NT2/D1 (cell line): ENCODE results near the gene ABCC8.

Source experiments
- YY1 ChIP-seq: IDR thresholded peaks from 2 replicates; pipeline ENCODE4 v1.6.1; 2011; ENCODE audit not compliant: insufficient read length, insufficient read depth
- ZNF274 ChIP-seq: IDR thresholded peaks from 2 replicates; pipeline ENCODE4 v1.6.1; 2011; ENCODE audit warnings: mild to moderate bottlenecking, low read depth, low read length

GRCh38 chr11:17490232-17490631, 13.6 kb upstream of the ABCC8 start:
- no peak for TF ChIP-seq YY1
- no peak for TF ChIP-seq ZNF274
